HUES48 (cell line): ENCODE results near the gene ZNF284.
"Not testable (repeated sequence)": the region's sequence is repeated elsewhere in the genome, so short reads cannot be mapped to it uniquely, and the experiment has no call there.

Experiments used
- H3K27ac ChIP-seq: one replicate; pipeline ENCODE4 v1.7.0; 2013; ENCODE audit warnings: low read depth, low read length, inconsistent platforms
- H3K27me3 ChIP-seq: 2 replicates; pipeline ENCODE4 v1.6.1; 2013; ENCODE audit warnings: mild to moderate bottlenecking, low read length; ENCODE audit not compliant: control insufficient read depth, insufficient read depth
- H3K36me3 ChIP-seq: 2 replicates; pipeline ENCODE4 v1.6.1; 2013; ENCODE audit warnings: low read length; ENCODE audit not compliant: control insufficient read depth, insufficient read depth
- H3K4me1 ChIP-seq: 2 replicates; pipeline ENCODE4 v1.6.1; 2013; ENCODE audit warnings: mild to moderate bottlenecking, low read length; ENCODE audit not compliant: control insufficient read depth, insufficient read depth
- H3K4me3 ChIP-seq: 2 replicates; pipeline ENCODE4 v1.5.1; 2013; ENCODE audit warnings: mild to moderate bottlenecking, low read depth, low read length
- H3K9ac ChIP-seq: 2 replicates; pipeline ENCODE4 v1.6.1; 2013; ENCODE audit warnings: mild to moderate bottlenecking, low read depth, low read length, moderate library complexity
- H3K9me3 ChIP-seq: 2 replicates; pipeline ENCODE4 v1.6.1; 2013; ENCODE audit warnings: low read length; ENCODE audit not compliant: control insufficient read depth, insufficient read depth

Gene ZNF284

DNA sequence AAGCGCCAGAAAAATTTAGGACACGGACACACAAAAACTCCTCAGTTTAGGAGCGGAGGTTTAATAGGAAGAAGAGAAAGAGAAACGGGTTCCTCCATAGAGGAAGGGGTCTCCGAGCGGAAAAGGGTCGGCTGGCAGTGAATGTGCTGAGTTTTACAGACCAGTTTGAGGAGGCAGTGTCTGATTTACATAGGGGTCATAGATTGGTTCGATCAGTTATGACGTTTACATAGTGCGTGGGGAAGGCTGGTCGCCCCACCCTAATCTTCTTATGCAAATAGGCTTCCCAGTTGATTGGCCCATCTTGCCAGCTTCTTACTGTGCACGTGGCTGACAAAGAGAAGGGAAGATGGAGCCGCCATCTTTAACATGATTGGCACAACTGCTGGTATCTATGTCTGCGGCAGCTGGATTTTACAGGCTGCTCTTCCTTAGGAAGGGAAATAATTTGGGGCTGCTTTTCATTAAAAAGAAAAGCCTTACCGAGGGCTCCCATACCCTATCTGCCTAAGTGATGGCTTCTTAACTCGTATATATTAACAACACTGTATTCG, 40.0 kb downstream of the ZNF284 start:
- H3K4me3 ChIP-seq = peak overlapping the region; percentile 93

DNA sequence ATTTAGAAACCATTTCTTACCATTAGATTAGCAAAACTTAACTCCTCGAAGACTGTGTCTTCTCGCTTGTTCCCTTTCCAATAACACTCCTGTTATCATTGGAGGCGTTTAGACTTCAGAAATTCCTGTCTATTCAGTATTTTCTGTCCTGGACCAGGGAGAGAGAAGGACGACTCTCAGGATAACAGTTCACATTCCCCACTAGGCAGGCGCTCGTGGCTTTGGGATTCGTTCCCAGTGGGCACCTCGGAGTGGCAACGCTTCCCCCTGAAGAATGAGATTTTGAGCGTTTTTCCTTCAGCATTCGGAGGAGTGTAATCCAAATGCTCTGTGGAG, 40.8 kb downstream of the ZNF284 start:
- H3K4me3 ChIP-seq = peak overlapping the region; percentile 93
- peak overlapping the region; percentile 97 for H3K9ac ChIP-seq
- H3K27ac ChIP-seq = peak overlapping the region; percentile 83
- H3K4me1 ChIP-seq = no peaks in the 10 kb centered on the region
- no peaks in the 10 kb centered on the region for H3K27me3 ChIP-seq
- H3K9me3 ChIP-seq = peaks cover 15% of the 10 kb centered on the region
- peaks cover 29% of the 10 kb centered on the region for H3K36me3 ChIP-seq

More for the DNA sequence above, 40.0 kb downstream of the ZNF284 start:
- no peaks in the 10 kb centered on the region for H3K27me3 ChIP-seq
- H3K27ac ChIP-seq = peak overlapping the region; percentile 83
- peaks cover 22% of the 10 kb centered on the region for H3K9me3 ChIP-seq
- peak overlapping the region; percentile 97 for H3K9ac ChIP-seq
- H3K36me3 ChIP-seq = peaks cover 32% of the 10 kb centered on the region
- no peaks in the 10 kb centered on the region for H3K4me1 ChIP-seq

DNA sequence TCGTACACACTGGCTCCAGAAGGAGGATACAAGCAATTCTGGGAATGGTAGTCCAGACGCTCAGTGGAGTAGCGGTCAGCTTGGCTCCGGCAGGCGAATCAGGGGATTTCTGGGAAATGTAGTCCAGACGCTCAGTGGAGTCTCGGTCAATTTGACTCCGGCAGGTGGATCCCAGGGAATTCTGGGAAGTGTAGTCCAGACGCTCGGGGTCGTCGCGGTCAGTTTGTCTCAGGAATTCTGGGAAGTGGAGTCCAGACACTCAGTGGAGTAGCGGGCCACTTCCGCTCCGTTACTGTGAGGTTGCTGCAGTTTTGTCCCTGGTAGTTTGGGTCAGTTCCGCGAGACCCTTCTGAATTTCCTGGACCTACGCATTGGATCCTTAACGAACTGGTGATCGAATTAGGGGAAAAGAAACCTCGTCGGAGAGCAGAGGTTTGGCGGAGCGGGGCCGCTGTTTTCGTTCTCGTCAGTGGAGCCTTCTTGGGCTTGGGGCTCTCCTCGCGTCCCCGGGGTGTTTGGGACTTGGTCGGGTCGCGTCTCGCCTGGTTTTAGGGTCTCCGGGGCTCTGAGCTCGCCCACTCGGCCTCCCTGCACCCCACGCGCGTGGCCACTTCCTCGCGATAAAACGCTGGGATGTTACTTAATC, 41.3 kb downstream of the ZNF284 start, which contains the start of gene ZNF225:
TSS of gene ZNF225 (plus strand) at position 262 of the 646 bp plus-strand sequence. CDS start 2,429 bp downstream, outside the sequence.
- Histone ChIP-seq H3K9ac (peak within 1 kb of the TSS; percentile 97), H3K9me3 (peaks cover 10% of the 10 kb centered on the region), H3K4me1 (no peaks in the 10 kb centered on the region), H3K4me3 (peak within 1 kb of the TSS; percentile 93), H3K36me3 (peaks cover 29% of the 10 kb centered on the region), H3K27ac (peak within 1 kb of the TSS; percentile 83), H3K27me3 (no peaks in the 10 kb centered on the region)

DNA sequence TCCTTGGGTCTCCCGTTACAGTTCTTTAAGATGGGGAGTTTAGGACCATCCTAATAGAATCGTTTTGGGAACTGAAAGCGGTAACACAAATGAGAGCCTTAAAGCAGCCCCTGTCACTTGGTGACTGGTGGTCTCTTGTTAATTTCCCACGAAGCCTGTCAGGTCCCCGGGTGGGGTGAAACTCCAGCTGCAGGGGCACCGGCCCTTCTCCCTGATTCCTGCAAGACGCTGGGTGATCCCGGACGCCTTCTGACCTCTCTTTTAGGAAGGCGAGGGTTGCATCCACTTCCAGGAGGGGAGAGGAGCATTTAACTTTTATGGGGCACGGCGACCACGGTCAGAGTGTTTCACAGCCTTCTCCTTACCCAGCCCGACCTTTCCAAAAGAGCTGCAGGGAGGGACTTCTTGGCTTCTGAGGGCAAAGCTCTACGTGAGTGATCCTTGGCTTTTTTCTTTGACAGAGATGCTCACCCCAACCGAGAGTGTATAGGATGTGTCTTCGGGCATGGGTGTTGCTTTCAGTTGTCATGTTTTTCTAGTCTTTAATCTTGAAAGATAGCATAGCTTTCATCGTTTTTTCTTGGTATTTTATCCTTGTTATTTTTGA, 41.9 kb downstream of the ZNF284 start:
- H3K4me1 ChIP-seq = no peaks in the 10 kb centered on the region
- peaks cover 6% of the 10 kb centered on the region; the same call in 1 of the 2 replicates for H3K9me3 ChIP-seq
- H3K36me3 ChIP-seq = peaks cover 29% of the 10 kb centered on the region
- H3K9ac ChIP-seq = peak overlapping the region; percentile 37
- no peak overlapping the region for H3K27ac ChIP-seq
- peak overlapping the region; percentile 93 for H3K4me3 ChIP-seq
- no peaks in the 10 kb centered on the region for H3K27me3 ChIP-seq

DNA sequence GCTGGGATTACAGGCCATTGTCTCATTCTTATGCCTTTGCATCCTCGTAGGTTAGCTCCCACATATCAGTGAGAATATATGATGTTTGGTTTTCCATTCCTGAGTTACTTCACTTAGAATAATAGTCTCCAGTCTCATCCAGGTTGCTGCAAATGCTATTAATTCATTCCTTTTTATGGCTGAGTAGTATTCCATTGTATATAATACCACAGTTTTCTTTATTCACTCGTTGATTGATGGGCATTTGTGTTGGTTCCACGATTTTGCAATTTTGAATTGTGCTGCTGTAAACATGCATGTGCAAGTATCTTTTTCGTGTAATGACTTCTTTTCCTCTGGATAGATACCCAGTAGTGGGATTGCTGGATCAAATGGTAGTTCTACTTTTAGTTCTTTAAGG, 49.2 kb downstream of the ZNF284 start:
- H3K9ac ChIP-seq, H3K4me3 ChIP-seq, H3K9me3 ChIP-seq, H3K27ac ChIP-seq, H3K27me3 ChIP-seq, H3K4me1 ChIP-seq: not testable (repeated sequence)
- H3K36me3 ChIP-seq = peaks cover 35% of the 10 kb centered on the region

DNA sequence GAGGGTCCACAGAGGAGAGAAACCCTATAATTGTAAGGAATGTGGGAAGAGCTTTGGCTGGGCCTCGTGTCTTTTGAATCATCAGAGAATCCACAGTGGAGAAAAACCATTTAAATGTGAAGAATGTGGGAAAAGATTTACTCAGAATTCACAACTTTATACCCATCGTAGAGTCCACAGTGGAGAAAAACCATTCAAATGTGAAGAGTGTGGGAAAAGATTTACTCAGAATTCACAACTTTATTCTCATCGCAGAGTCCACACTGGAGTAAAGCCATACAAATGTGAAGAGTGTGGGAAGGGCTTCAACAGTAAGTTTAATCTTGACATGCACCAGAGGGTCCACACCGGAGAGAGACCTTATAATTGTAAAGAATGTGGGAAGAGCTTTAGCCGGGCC, 60.0 kb downstream of the ZNF284 start:
- H3K36me3 ChIP-seq = peaks cover 44% of the 10 kb centered on the region
- H3K27me3 ChIP-seq = no peaks in the 10 kb centered on the region
- H3K27ac ChIP-seq = peak overlapping the region; percentile 21
- H3K9ac ChIP-seq = no peak overlapping the region
- H3K9me3 ChIP-seq = peaks cover 26% of the 10 kb centered on the region
- H3K4me1 ChIP-seq = no peaks in the 10 kb centered on the region
- no peak overlapping the region for H3K4me3 ChIP-seq
